HEK293 (cell line): ENCODE data around the gene YWHAB.

Experiments
- CTCF ChIA-PET: fragments of 350-600 bp; formaldehyde crosslinking; extraction: SDS; loops from one replicate; lab custom pipeline; 2021; ENCODE audit warnings: antibody characterized with exemption; lab: Yijun Ruan, JAX
- POLR2A ChIA-PET: fragments of 300-600 bp; formaldehyde crosslinking; extraction: SDS; loops from one replicate; lab custom pipeline; 2020; ENCODE audit warnings: antibody characterized with exemption, inconsistent platforms; lab: Yijun Ruan, JAX
- H3K27ac ChIP-seq: fragments of 200-500 bp; sonication (Bioruptor generic); 2 replicates; pipeline ENCODE4 v1.5.1; 2014; ENCODE audit warnings: low read depth, low read length, control low read depth, inconsistent platforms; ENCODE audit errors: extremely low read depth
- H3K36me3 ChIP-seq, 2 experiments: fragments of 200-500 bp in 1 of 2; sonication (Bioruptor generic) in 1 of 2; 1 replicate in 1 of 2; 2 replicates in 1 of 2; pipeline ENCODE4 v1.5.1; 2014 to 2017; ENCODE audit warnings: inconsistent platforms in 2 of 2, low read length in 2 of 2; ENCODE audit not compliant: control insufficient read depth in 2 of 2, insufficient read depth in 1 of 2
- H3K4me1 ChIP-seq: fragments of 200-500 bp; sonication (Bioruptor generic); 2 replicates; pipeline ENCODE4 v1.5.1; 2014; ENCODE audit warnings: mild to moderate bottlenecking, low read length, inconsistent platforms; ENCODE audit not compliant: control insufficient read depth, insufficient read depth
- H3K4me3 ChIP-seq: 2 replicates; pipeline ENCODE4 v1.5.1; 2011; ENCODE audit warnings: low read depth, mild to moderate bottlenecking, control low read depth, low read length, moderate library complexity
- H3K9me3 ChIP-seq: fragments of 200-500 bp; sonication (Bioruptor generic); 2 replicates; pipeline ENCODE4 v1.5.1; 2014; ENCODE audit warnings: low read depth, low read length, inconsistent platforms; ENCODE audit not compliant: control insufficient read depth, insufficient read depth
- IKZF3 ChIP-seq: fragments of 450-650 bp; IDR thresholded peaks from 2 replicates; pipeline ENCODE4 v1.5.0; 2018; ENCODE audit warnings: missing biosample characterization, mild to moderate bottlenecking, missing genetic modification characterization, moderate library complexity
- KLF10 ChIP-seq: fragments of 450-650 bp; IDR thresholded peaks from 2 replicates; pipeline ENCODE4 v1.5.1; 2018; ENCODE audit warnings: missing biosample characterization, mild to moderate bottlenecking, missing genetic modification characterization
- KLF7 ChIP-seq: fragments of 450-650 bp; formaldehyde crosslinking; IDR thresholded peaks from 2 replicates; pipeline ENCODE4 v1.5.1; 2016; ENCODE audit warnings: missing biosample characterization, missing genetic modification characterization, borderline replicate concordance
- MEIS1 ChIP-seq: sonication (generic); formaldehyde crosslinking; IDR thresholded peaks from 2 replicates; pipeline ENCODE4 v1.8.1; 2022; ENCODE audit warnings: missing genetic modification reagents, mild to moderate bottlenecking, borderline replicate concordance
- RBAK ChIP-seq: fragments of 450-650 bp; formaldehyde crosslinking; IDR thresholded peaks from 2 replicates; pipeline ENCODE4 v1.5.1; 2016; ENCODE audit warnings: missing biosample characterization, missing genetic modification characterization
- REPIN1 ChIP-seq: fragments of 450-650 bp; formaldehyde crosslinking; IDR thresholded peaks from 2 replicates; pipeline ENCODE4 v1.5.1; 2017; ENCODE audit warnings: missing biosample characterization, missing genetic modification characterization, low read depth
- ZBTB8A ChIP-seq: fragments of 450-650 bp; formaldehyde crosslinking; IDR thresholded peaks from 2 replicates; pipeline ENCODE4 v1.5.1; 2016; ENCODE audit warnings: missing biosample characterization, missing genetic modification characterization
- ZFP69B ChIP-seq: fragments of 450-650 bp; formaldehyde crosslinking; IDR thresholded peaks from 2 replicates; pipeline ENCODE4 v1.5.1; 2016; ENCODE audit warnings: missing biosample characterization, missing genetic modification characterization
- ZIC2 ChIP-seq: fragments of 450-650 bp; formaldehyde crosslinking; IDR thresholded peaks from 2 replicates; pipeline ENCODE4 v1.5.1; 2016; ENCODE audit warnings: missing biosample characterization, missing genetic modification characterization
- ZNF112 ChIP-seq: fragments of 450-650 bp; formaldehyde crosslinking; IDR thresholded peaks from 2 replicates; pipeline ENCODE4 v1.5.0; 2017; ENCODE audit warnings: missing biosample characterization, missing genetic modification characterization
- ZNF114 ChIP-seq: fragments of 450-650 bp; formaldehyde crosslinking; IDR thresholded peaks from 2 replicates; pipeline ENCODE4 v1.5.0; 2017; ENCODE audit warnings: missing biosample characterization, missing genetic modification characterization
- ZNF174 ChIP-seq: fragments of 450-650 bp; formaldehyde crosslinking; IDR thresholded peaks from 2 replicates; pipeline ENCODE4 v1.5.0; 2017; ENCODE audit warnings: missing biosample characterization, mild to moderate bottlenecking, missing genetic modification characterization
- ZNF324 ChIP-seq: fragments of 450-650 bp; formaldehyde crosslinking; IDR thresholded peaks from 2 replicates; pipeline ENCODE4 v1.5.1; 2016; ENCODE audit warnings: missing biosample characterization, missing genetic modification characterization
- ZNF37A ChIP-seq: fragments of 450-650 bp; IDR thresholded peaks from 2 replicates; pipeline ENCODE4 v1.5.1; 2018; ENCODE audit warnings: missing biosample characterization, missing genetic modification characterization
- ZNF510 ChIP-seq: fragments of 450-650 bp; formaldehyde crosslinking; IDR thresholded peaks from 2 replicates; pipeline ENCODE4 v1.5.1; 2018; ENCODE audit warnings: mild to moderate bottlenecking, missing genetic modification characterization, missing biosample characterization; ENCODE audit not compliant: insufficient replicate concordance
- ZNF571 ChIP-seq: fragments of 450-650 bp; formaldehyde crosslinking; IDR thresholded peaks from 2 replicates; pipeline ENCODE4 v1.5.0; 2017; ENCODE audit warnings: missing biosample characterization, missing genetic modification characterization
- ZNF626 ChIP-seq: fragments of 450-650 bp; sonication (Bioruptor Pico); formaldehyde crosslinking; IDR thresholded peaks from 2 replicates; pipeline ENCODE4 v1.5.1; 2018; ENCODE audit warnings: missing biosample characterization, missing genetic modification characterization, inconsistent platforms
- ZSCAN30 ChIP-seq: fragments of 450-650 bp; IDR thresholded peaks from 2 replicates; pipeline ENCODE4 v1.5.1; 2018; ENCODE audit warnings: missing biosample characterization, mild to moderate bottlenecking, missing genetic modification characterization, moderate library complexity
- TF ChIP-seq, protein P1 (sequence below): fragments of 450-650 bp; formaldehyde crosslinking; conservative IDR thresholded peaks from 2 replicates; pipeline ENCODE4 v1.5.1; 2016; ENCODE audit warnings: low read depth, missing biosample characterization, missing genetic modification characterization
- TF ChIP-seq, protein P2 (sequence below): fragments of 450-650 bp; formaldehyde crosslinking; IDR thresholded peaks from 2 replicates; pipeline ENCODE4 v1.5.1; 2016; ENCODE audit warnings: missing biosample characterization, missing genetic modification characterization
- TF ChIP-seq, protein P3 (sequence below): fragments of 450-650 bp; formaldehyde crosslinking; IDR thresholded peaks from 2 replicates; pipeline ENCODE4 v1.5.1; 2017; ENCODE audit warnings: missing biosample characterization, missing genetic modification characterization
- TF ChIP-seq, protein P4 (sequence below): sonication (generic); formaldehyde crosslinking; IDR thresholded peaks from 2 replicates; pipeline ENCODE4 v1.8.1; 2022; ENCODE audit warnings: mild to moderate bottlenecking, moderate library complexity, missing genetic modification reagents
- TF ChIP-seq, protein P5 (sequence below): IDR thresholded peaks from 2 replicates; pipeline ENCODE4 v1.6.1; 2011; ENCODE audit warnings: mild to moderate bottlenecking, low read depth, low read length, borderline replicate concordance
- TF ChIP-seq, protein P6 (sequence below): fragments of 450-650 bp; formaldehyde crosslinking; IDR thresholded peaks from 2 replicates; pipeline ENCODE4 v1.5.1; 2017; ENCODE audit warnings: missing biosample characterization, missing genetic modification characterization

Gene YWHAB

DNA sequence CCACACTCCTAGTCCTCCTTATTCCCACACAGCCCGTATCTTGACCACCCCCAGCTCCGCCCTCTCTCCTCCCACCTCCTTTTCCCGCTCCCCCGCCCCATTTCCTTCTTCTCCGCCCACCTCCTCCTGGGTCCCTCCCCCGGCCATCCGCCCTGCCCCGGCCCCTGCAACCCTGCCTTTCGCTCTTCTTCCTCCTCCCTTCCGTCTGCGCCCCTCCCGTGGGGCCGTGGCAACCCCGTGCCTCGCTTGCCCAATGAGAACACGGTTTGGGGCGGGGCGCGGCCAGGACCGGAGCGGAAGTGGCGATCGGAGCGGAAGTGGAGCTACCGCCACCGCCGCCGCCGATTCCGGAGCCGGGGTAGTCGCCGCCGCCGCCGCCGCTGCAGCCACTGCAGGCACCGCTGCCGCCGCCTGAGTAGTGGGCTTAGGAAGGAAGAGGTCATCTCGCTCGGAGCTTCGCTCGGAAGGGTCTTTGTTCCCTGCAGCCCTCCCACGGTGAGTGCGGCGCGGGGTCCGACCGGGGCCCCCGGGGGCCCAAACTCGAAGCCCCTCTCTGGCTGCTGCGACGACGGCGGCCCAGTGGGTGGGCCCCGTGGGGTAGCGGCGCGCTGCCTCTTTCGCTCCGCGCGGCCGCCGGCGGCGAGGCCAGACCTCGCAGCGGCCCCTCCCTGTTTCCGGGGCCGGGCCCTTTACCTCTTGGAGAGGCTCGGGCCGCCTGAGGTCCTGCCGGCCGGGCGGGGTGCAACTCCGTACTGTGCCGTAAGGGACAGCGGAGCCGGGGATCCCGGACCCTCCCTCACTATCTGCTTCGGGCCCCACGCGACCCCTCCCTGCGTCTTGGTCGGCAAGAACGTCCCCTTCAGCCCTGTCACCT lies at the start of gene YWHAB:
YWHAB (plus strand) TSS at position 314 of the 874 bp plus-strand sequence. CDS start 15,829 bp downstream, outside the sequence.
- Histone ChIP-seq H3K4me3 (peak within 1 kb of the TSS; percentile 99), H3K36me3 (peaks cover 0 to 24% of the 10 kb centered on the region in 2 experiments; a peak in 1 of 3 replicates), H3K27ac (peak within 1 kb of the TSS; percentile 88), H3K4me1 (peaks cover 4% of the 10 kb centered on the region; the same call in 1 of the 2 replicates), H3K9me3 (no peaks in the 10 kb centered on the region)
- POLR2A ChIA-PET = interaction anchor here (0.5 to 1.3 kb wide), 14 partner anchors 10 to 1036 kb away, joined by 3 to 9 read pairs (median 3); partner anchors contain the start of genes PABPC1L, SDC4, SERINC3 and TOMM34
- CTCF ChIA-PET = interaction anchor here (0.6 to 0.9 kb wide), 3 partner anchors 33 to 754 kb away, joined by 3 read pairs; no protein-coding TSS in a partner anchor
- TF ChIP-seq ZNF37A (tag by site-specific recombination) = peak; percentile 60; the same call in 1 of the 2 replicates
- TF ChIP-seq, protein P1, sequence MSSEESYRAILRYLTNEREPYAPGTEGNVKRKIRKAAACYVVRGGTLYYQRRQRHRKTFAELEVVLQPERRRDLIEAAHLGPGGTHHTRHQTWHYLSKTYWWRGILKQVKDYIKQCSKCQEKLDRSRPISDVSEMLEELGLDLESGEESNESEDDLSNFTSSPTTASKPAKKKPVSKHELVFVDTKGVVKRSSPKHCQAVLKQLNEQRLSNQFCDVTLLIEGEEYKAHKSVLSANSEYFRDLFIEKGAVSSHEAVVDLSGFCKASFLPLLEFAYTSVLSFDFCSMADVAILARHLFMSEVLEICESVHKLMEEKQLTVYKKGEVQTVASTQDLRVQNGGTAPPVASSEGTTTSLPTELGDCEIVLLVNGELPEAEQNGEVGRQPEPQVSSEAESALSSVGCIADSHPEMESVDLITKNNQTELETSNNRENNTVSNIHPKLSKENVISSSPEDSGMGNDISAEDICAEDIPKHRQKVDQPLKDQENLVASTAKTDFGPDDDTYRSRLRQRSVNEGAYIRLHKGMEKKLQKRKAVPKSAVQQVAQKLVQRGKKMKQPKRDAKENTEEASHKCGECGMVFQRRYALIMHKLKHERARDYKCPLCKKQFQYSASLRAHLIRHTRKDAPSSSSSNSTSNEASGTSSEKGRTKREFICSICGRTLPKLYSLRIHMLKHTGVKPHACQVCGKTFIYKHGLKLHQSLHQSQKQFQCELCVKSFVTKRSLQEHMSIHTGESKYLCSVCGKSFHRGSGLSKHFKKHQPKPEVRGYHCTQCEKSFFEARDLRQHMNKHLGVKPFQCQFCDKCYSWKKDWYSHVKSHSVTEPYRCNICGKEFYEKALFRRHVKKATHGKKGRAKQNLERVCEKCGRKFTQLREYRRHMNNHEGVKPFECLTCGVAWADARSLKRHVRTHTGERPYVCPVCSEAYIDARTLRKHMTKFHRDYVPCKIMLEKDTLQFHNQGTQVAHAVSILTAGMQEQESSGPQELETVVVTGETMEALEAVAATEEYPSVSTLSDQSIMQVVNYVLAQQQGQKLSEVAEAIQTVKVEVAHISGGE (tag by site-specific recombination) = peak; percentile 94
- TF ChIP-seq ZFP69B (tag by site-specific recombination) = peak; percentile 70
- no peak; the same call in 1 of the 2 replicates for TF ChIP-seq IKZF3 (tag by site-specific recombination)
- TF ChIP-seq KLF7 (tag by site-specific recombination) = peak; percentile 95
- no peak for TF ChIP-seq ZNF626 (tag by site-specific recombination)
- TF ChIP-seq ZNF114 (tag by site-specific recombination) = no peak
- peak; percentile 17; the same call in 1 of the 2 replicates for TF ChIP-seq ZBTB8A (tag by site-specific recombination)
- TF ChIP-seq, protein P2, sequence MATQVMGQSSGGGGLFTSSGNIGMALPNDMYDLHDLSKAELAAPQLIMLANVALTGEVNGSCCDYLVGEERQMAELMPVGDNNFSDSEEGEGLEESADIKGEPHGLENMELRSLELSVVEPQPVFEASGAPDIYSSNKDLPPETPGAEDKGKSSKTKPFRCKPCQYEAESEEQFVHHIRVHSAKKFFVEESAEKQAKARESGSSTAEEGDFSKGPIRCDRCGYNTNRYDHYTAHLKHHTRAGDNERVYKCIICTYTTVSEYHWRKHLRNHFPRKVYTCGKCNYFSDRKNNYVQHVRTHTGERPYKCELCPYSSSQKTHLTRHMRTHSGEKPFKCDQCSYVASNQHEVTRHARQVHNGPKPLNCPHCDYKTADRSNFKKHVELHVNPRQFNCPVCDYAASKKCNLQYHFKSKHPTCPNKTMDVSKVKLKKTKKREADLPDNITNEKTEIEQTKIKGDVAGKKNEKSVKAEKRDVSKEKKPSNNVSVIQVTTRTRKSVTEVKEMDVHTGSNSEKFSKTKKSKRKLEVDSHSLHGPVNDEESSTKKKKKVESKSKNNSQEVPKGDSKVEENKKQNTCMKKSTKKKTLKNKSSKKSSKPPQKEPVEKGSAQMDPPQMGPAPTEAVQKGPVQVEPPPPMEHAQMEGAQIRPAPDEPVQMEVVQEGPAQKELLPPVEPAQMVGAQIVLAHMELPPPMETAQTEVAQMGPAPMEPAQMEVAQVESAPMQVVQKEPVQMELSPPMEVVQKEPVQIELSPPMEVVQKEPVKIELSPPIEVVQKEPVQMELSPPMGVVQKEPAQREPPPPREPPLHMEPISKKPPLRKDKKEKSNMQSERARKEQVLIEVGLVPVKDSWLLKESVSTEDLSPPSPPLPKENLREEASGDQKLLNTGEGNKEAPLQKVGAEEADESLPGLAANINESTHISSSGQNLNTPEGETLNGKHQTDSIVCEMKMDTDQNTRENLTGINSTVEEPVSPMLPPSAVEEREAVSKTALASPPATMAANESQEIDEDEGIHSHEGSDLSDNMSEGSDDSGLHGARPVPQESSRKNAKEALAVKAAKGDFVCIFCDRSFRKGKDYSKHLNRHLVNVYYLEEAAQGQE (tag by site-specific recombination) = no peak
- TF ChIP-seq ZNF112 (tag by site-specific recombination) = no peak
- no peak; the same call in 1 of the 2 replicates for TF ChIP-seq MEIS1 (CRISPR knock-in tag)
- no peak; the same call in 1 of the 2 replicates for TF ChIP-seq REPIN1 (tag by site-specific recombination)
- TF ChIP-seq ZNF324 (tag by site-specific recombination) = peak; percentile 45; the same call in 1 of the 2 replicates
- TF ChIP-seq, protein P3, sequence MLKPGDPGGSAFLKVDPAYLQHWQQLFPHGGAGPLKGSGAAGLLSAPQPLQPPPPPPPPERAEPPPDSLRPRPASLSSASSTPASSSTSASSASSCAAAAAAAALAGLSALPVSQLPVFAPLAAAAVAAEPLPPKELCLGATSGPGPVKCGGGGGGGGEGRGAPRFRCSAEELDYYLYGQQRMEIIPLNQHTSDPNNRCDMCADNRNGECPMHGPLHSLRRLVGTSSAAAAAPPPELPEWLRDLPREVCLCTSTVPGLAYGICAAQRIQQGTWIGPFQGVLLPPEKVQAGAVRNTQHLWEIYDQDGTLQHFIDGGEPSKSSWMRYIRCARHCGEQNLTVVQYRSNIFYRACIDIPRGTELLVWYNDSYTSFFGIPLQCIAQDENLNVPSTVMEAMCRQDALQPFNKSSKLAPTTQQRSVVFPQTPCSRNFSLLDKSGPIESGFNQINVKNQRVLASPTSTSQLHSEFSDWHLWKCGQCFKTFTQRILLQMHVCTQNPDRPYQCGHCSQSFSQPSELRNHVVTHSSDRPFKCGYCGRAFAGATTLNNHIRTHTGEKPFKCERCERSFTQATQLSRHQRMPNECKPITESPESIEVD = no peak
- peak; percentile 83 for TF ChIP-seq ZSCAN30 (tag by site-specific recombination)
- TF ChIP-seq ZNF510 = no peak
- no peak for TF ChIP-seq ZNF174
- TF ChIP-seq, protein P4, sequence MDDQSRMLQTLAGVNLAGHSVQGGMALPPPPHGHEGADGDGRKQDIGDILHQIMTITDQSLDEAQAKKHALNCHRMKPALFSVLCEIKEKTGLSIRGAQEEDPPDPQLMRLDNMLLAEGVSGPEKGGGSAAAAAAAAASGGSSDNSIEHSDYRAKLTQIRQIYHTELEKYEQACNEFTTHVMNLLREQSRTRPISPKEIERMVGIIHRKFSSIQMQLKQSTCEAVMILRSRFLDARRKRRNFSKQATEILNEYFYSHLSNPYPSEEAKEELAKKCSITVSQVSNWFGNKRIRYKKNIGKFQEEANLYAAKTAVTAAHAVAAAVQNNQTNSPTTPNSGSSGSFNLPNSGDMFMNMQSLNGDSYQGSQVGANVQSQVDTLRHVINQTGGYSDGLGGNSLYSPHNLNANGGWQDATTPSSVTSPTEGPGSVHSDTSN (CRISPR knock-in tag) = no peak
- TF ChIP-seq RBAK (tag by site-specific recombination) = no peak
- TF ChIP-seq, protein P5, sequence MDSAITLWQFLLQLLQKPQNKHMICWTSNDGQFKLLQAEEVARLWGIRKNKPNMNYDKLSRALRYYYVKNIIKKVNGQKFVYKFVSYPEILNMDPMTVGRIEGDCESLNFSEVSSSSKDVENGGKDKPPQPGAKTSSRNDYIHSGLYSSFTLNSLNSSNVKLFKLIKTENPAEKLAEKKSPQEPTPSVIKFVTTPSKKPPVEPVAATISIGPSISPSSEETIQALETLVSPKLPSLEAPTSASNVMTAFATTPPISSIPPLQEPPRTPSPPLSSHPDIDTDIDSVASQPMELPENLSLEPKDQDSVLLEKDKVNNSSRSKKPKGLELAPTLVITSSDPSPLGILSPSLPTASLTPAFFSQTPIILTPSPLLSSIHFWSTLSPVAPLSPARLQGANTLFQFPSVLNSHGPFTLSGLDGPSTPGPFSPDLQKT = no peak; the same call in 1 of the 2 replicates
- TF ChIP-seq KLF10 (tag by site-specific recombination) = peak; percentile 84
- TF ChIP-seq ZNF571 (tag by site-specific recombination) = no peak
- peak; percentile 52; the same call in 1 of the 2 replicates for TF ChIP-seq ZIC2 (tag by site-specific recombination)
- TF ChIP-seq, protein P6, sequence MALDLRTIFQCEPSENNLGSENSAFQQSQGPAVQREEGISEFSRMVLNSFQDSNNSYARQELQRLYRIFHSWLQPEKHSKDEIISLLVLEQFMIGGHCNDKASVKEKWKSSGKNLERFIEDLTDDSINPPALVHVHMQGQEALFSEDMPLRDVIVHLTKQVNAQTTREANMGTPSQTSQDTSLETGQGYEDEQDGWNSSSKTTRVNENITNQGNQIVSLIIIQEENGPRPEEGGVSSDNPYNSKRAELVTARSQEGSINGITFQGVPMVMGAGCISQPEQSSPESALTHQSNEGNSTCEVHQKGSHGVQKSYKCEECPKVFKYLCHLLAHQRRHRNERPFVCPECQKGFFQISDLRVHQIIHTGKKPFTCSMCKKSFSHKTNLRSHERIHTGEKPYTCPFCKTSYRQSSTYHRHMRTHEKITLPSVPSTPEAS (tag by site-specific recombination) = no peak
